PC-9 (cell line): ENCODE data around the gene TMEM138. TPM values are rescaled to one million over a fixed set of nuclear protein-coding genes. Genes with fewer than 3 reads are reported as not detected.

ENCODE experiments used
- BruUV-seq: library from RNA; stranded (reverse); fragments of 400-500 nt; replicated peaks from 2 replicates; lab custom pipeline; 2021; lab: Mats Ljungman, UMichigan
- CTCF ChIA-PET: fragments of 300-600 bp; sonication (Branson Sonifier 250); formaldehyde crosslinking; loops from one replicate; lab custom pipeline; 2022; ENCODE audit warnings: antibody characterized with exemption; lab: Charles Lee
- POLR2A ChIA-PET: fragments of 300-600 bp; sonication (Branson Sonifier 250); formaldehyde crosslinking; loops from one replicate; lab custom pipeline; 2022; ENCODE audit warnings: antibody characterized with exemption; ENCODE audit not compliant: unreplicated experiment; lab: Charles Lee
- DNase-seq, 2 experiments: peaks; one replicate each; pipeline versions ENCODE4 v3.0.0 to v3.0.0-alpha.2; 2015 to 2022; ENCODE audit warnings: mixed read lengths in 1 of 2
- H2AFZ ChIP-seq: fragments of 200-600 bp; sonication (generic); 2 replicates; pipeline ENCODE4 v1.8.1; 2017; ENCODE audit warnings: antibody characterized with exemption
- H3F3A ChIP-seq: fragments of 200-600 bp; sonication (generic); 2 replicates; pipeline ENCODE4 v1.8.1; 2017; ENCODE audit warnings: antibody characterized with exemption, mild to moderate bottlenecking, low read depth; ENCODE audit not compliant: insufficient read depth
- H3K27ac ChIP-seq: fragments of 200-600 bp; sonication (generic); 2 replicates; pipeline ENCODE4 v1.6.1; 2016; ENCODE audit warnings: mixed run types
- H3K27me3 ChIP-seq: fragments of 200-600 bp; sonication (generic); 2 replicates; pipeline ENCODE4 v1.6.1; 2016; ENCODE audit warnings: low read depth, mixed run types; ENCODE audit not compliant: insufficient read depth
- H3K36me3 ChIP-seq: fragments of 200-600 bp; sonication (generic); 2 replicates; pipeline ENCODE4 v1.6.1; 2016; ENCODE audit warnings: low read depth, mixed run types
- H3K4me1 ChIP-seq: fragments of 200-600 bp; sonication (generic); replicated peaks from 2 replicates; pipeline ENCODE4 v1.6.1; 2016; ENCODE audit warnings: mixed run types; ENCODE audit not compliant: insufficient read depth
- H3K4me2 ChIP-seq: fragments of 200-600 bp; sonication (generic); 2 replicates; pipeline ENCODE4 v1.6.1; 2017; ENCODE audit warnings: mixed run types
- H3K4me3 ChIP-seq: fragments of 200-600 bp; sonication (generic); 2 replicates; pipeline ENCODE4 v1.6.1; 2016; ENCODE audit warnings: mixed run types
- H3K79me2 ChIP-seq: fragments of 200-600 bp; sonication (generic); 2 replicates; pipeline ENCODE4 v1.6.1; 2017; ENCODE audit warnings: low read depth, mixed run types
- H3K9me2 ChIP-seq: fragments of 200-600 bp; sonication (generic); 2 replicates; pipeline ENCODE4 v1.8.1; 2017; ENCODE audit warnings: mild to moderate bottlenecking; ENCODE audit not compliant: insufficient read depth
- H3K9me3 ChIP-seq: fragments of 200-600 bp; sonication (generic); 2 replicates; pipeline ENCODE4 v1.8.1; 2016; ENCODE audit warnings: low read depth; ENCODE audit not compliant: insufficient read depth
- H4K20me1 ChIP-seq: fragments of 200-600 bp; sonication (generic); 2 replicates; pipeline ENCODE4 v1.8.1; 2017; ENCODE audit not compliant: insufficient read depth
- CTCF ChIP-seq: fragments of 200-600 bp; sonication (generic); conservative IDR thresholded peaks from 2 replicates; pipeline ENCODE4 v1.6.1; 2017; ENCODE audit warnings: mixed run types, antibody characterized with exemption, mild to moderate bottlenecking, moderate library complexity
- EZH2 ChIP-seq: fragments of 200-600 bp; sonication (generic); IDR thresholded peaks from 2 replicates; pipeline ENCODE4 v1.8.0; 2017; ENCODE audit warnings: antibody characterized with exemption, low read depth
- intact Hi-C: fragments of 100-400 bp; cut with micrococcal nuclease; formaldehyde crosslinking; loops from one replicate; pipeline ENCODE4 v1.10.0; 2022; ENCODE audit not compliant: unreplicated experiment
- total RNA-seq: library from RNA; stranded (reverse); gene quantifications from 2 replicates; pipeline ENCODE4 v1.2.3, GENCODE V29; 2021

The TMEM138 gene
- total RNA-seq, 1 experiment from 2014 or later, result 46.1 TPM

DNA sequence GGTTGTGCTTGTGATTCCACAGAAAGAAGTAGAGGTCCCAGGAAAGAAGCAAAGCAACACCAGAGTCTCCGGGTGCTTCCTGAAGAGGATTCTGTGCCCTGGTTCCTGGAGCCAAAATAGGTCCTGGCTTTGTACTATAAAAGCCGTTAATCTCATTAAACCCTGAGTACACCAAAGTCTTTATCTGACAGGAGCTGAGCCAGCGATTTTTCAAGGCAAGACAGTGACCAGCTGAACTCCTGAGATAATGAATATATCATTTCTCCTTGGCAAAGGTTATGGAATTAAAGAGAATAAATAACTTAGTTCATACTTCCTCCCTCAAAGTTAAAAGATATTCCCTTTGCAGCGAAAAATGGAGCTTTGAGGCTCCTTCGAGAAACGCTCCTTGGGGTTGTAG, 5.2 kb downstream of the TMEM138 start:
- peaks cover 18% of the 10 kb centered on the region for H3F3A ChIP-seq
- peaks cover 10% of the 10 kb centered on the region for H3K4me1 ChIP-seq
- ChIA-PET POLR2A (interaction anchor here (0.7 kb wide), 1 partner anchor 586 kb away, joined by 3 read pairs; no protein-coding TSS in a partner anchor), CTCF (no interaction called here)
- TF ChIP-seq EZH2, result no peak
- TF ChIP-seq CTCF, result no peak
- H3K4me2 ChIP-seq, result no peak overlapping the region
- no peak overlapping the region for H2AFZ ChIP-seq
- no peak overlapping the region for H3K4me3 ChIP-seq
- peaks cover 3% of the 10 kb centered on the region; the same call in 1 of the 2 replicates for H3K9me3 ChIP-seq
- intact Hi-C loops, result no loop called here
- peaks cover 22% of the 10 kb centered on the region for H3K79me2 ChIP-seq
- no peaks in the 10 kb centered on the region for H3K9me2 ChIP-seq
- DNase-seq, result no peak
- H3K27me3 ChIP-seq, result no peaks in the 10 kb centered on the region
- no peak overlapping the region for H3K27ac ChIP-seq
- H3K36me3 ChIP-seq, result peaks cover 53% of the 10 kb centered on the region
- H4K20me1 ChIP-seq, result no peaks in the 10 kb centered on the region
- BruUV-seq, result no TSS peak

DNA sequence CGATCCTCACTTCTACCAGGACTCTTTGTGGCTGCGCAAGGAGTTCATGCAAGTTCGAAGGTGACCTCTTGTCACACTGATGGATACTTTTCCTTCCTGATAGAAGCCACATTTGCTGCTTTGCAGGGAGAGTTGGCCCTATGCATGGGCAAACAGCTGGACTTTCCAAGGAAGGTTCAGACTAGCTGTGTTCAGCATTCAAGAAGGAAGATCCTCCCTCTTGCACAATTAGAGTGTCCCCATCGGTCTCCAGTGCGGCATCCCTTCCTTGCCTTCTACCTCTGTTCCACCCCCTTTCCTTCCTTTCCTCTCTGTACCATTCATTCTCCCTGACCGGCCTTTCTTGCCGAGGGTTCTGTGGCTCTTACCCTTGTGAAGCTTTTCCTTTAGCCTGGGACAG, 6.5 kb downstream of the TMEM138 start:
- ChIA-PET CTCF (no interaction called here), POLR2A (interaction anchor here (0.7 kb wide), 1 partner anchor 8 kb away, joined by 4 read pairs; no protein-coding TSS in a partner anchor)
- H2AFZ ChIP-seq, result no peak overlapping the region
- no peaks in the 10 kb centered on the region for H3K27me3 ChIP-seq
- intact Hi-C loops, result no loop called here
- H3K4me2 ChIP-seq, result no peak overlapping the region
- H3K9me2 ChIP-seq, result no peaks in the 10 kb centered on the region
- no peaks in the 10 kb centered on the region for H4K20me1 ChIP-seq
- H3F3A ChIP-seq, result peaks cover 11% of the 10 kb centered on the region
- peaks cover 8% of the 10 kb centered on the region for H3K9me3 ChIP-seq
- H3K27ac ChIP-seq, result no peak overlapping the region
- no peak for DNase-seq
- TF ChIP-seq CTCF, result no peak
- TF ChIP-seq EZH2, result no peak
- peaks cover 53% of the 10 kb centered on the region for H3K36me3 ChIP-seq
- peaks cover 3% of the 10 kb centered on the region for H3K4me1 ChIP-seq
- peaks cover 10% of the 10 kb centered on the region for H3K79me2 ChIP-seq
- no TSS peak for BruUV-seq
- H3K4me3 ChIP-seq, result no peak overlapping the region

DNA sequence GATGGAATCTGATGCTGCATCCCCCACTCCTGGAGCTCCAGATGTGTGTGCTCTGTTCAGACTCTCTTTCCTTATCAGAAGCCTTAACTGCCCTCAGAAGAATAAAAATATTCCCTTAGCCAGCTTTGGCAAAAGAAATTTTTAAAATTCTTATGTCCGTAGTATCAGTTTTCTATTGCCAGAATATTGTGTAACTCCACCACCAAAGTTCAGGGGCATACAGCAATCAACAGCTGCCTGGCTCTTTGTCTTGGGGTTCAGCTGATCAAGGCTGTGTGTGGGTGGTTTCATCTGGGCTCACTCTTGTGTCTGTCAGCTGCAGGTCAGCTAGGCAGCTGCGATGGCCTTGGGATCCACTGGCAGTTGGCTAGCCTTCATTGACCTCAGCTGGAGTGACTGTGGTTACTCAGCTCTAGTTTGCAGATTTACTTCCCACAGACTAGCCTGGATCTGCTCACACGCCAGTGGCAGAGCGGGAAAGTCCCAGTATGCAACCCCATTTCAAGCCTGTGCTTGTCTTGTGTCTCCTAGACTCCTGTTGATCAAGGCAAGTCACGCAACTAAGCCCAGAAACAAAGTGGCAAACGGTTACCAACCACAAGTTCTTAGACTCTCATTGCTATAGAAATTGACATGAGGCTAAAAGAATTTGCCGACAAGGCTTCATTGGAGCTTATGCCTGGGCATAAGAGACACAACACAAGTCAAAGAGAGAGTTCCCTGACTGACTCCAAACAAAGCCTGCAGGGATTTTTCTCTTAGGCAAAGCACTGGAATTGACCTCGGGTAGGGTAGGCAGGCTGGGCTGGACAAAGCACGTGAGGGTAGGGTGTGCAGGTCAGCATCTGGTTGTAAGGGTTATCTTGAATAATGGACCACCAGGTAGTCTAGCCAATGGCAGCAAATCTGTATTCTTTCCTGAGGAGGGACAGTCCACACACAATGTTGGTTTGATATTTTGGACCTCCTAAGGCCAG, 7.5 kb downstream of the TMEM138 start:
- H3K27ac ChIP-seq, result no peak overlapping the region
- H4K20me1 ChIP-seq, result no peaks in the 10 kb centered on the region
- TF ChIP-seq EZH2, result no peak
- no peak for TF ChIP-seq CTCF
- H3K79me2 ChIP-seq, result no peaks in the 10 kb centered on the region
- no peak overlapping the region for H2AFZ ChIP-seq
- H3K9me2 ChIP-seq, result no peaks in the 10 kb centered on the region
- H3K9me3 ChIP-seq, result peaks cover 8% of the 10 kb centered on the region
- H3K4me1 ChIP-seq, result no peaks in the 10 kb centered on the region
- DNase-seq, result no peak
- no TSS peak for BruUV-seq
- H3K27me3 ChIP-seq, result no peaks in the 10 kb centered on the region
- CTCF ChIA-PET, result no interaction called here
- H3K36me3 ChIP-seq, result peaks cover 48% of the 10 kb centered on the region
- intact Hi-C loops, result no loop called here
- POLR2A ChIA-PET, result interaction anchor here (0.7 kb wide), 1 partner anchor 9 kb away, joined by 4 read pairs; no protein-coding TSS in a partner anchor
- no peak overlapping the region for H3K4me3 ChIP-seq
- H3K4me2 ChIP-seq, result no peak overlapping the region
- 0 out of 2 replicates have a peak, but pooled peaks cover 3% of the 10 kb centered on the region for H3F3A ChIP-seq
